ENCODE measurements around the gene GSK3B.
"Not testable (repeated sequence)": the region's sequence is repeated elsewhere in the genome, so short reads cannot be mapped to it uniquely, and the experiment has no call there.

Gene GSK3B

GRCh38 chr3:120052225-120052624 is 42.0 kb downstream of the GSK3B start:
- DNase-seq = no peak

- not testable (repeated sequence) for DNase-seq
Observed at GRCh38 chr3:120051570-120051969, 42.7 kb downstream of the GSK3B start.

- DNase-seq = no peak
Observed at GRCh38 chr3:120049881-120050539, 44.2 kb downstream of the GSK3B start.

GRCh38 chr3:120049072-120049471 is 45.2 kb downstream of the GSK3B start:
- DNase-seq = no peak

- no peak for DNase-seq
Observed at GRCh38 chr3:120048355-120049041, 45.7 kb downstream of the GSK3B start.

GRCh38 chr3:120047686-120048085 is 46.6 kb downstream of the GSK3B start:
- no peak for DNase-seq

- no peak for DNase-seq
Observed at GRCh38 chr3:120040813-120041377, 53.4 kb downstream of the GSK3B start.

- no peak for DNase-seq
Observed at GRCh38 chr3:120039642-120040610, 54.3 kb downstream of the GSK3B start.

- no peak for DNase-seq
Observed at GRCh38 chr3:120033596-120033995, 60.7 kb downstream of the GSK3B start.

GRCh38 chr3:120031561-120031960 is 62.7 kb downstream of the GSK3B start:
- no peak for DNase-seq

- no peak for DNase-seq
Observed at GRCh38 chr3:120029749-120030148, 64.5 kb downstream of the GSK3B start.

GRCh38 chr3:120028271-120029047 is 65.8 kb downstream of the GSK3B start:
- DNase-seq = no peak

GRCh38 chr3:120027226-120027625 is 67.0 kb downstream of the GSK3B start:
- DNase-seq = no peak

GRCh38 chr3:120025520-120025919 is 68.7 kb downstream of the GSK3B start:
- DNase-seq = no peak

GRCh38 chr3:120024103-120024502 is 70.1 kb downstream of the GSK3B start:
- DNase-seq = no peak

- no peak for DNase-seq
Observed at GRCh38 chr3:120022729-120023128, 71.5 kb downstream of the GSK3B start.

GRCh38 chr3:120021523-120021922 is 72.7 kb downstream of the GSK3B start:
- DNase-seq = no peak

- DNase-seq = no peak
Observed at GRCh38 chr3:120018299-120018698, 75.9 kb downstream of the GSK3B start.

- DNase-seq = no peak
Observed at GRCh38 chr3:120017692-120018091, 76.6 kb downstream of the GSK3B start.

- no peak for DNase-seq
Observed at GRCh38 chr3:120013481-120013880, 80.8 kb downstream of the GSK3B start.

GRCh38 chr3:120005741-120006140 is 88.5 kb downstream of the GSK3B start:
- DNase-seq = not testable (repeated sequence)

GRCh38 chr3:120004008-120004498 is 90.2 kb downstream of the GSK3B start:
- DNase-seq = not testable (repeated sequence)

All from NCI-H1092 (cell line).